ENCODE results near the gene SFMBT2.

SFMBT2 gene

GRCh38 chr10:7245505-7245904 lies 165.3 kb downstream of the SFMBT2 start:
- Histone ChIP-seq H3K4me1 (ENCODE audit: control insufficient read depth, insufficient read depth, low read length) (no peaks in the 10 kb centered on the region), H3K27me3 (ENCODE audit: control insufficient read depth in 1 of 2, insufficient read depth in 2 of 2, low read length in 2 of 2) (no peaks in the 10 kb centered on the region), H3K9ac (ENCODE audit: low read length in 2 of 2) (no peak overlapping the region), H3K4me3 (ENCODE audit: low read length in 2 of 2) (no peak overlapping the region), H3K27ac (ENCODE audit: low read length) (no peak overlapping the region), H3K9me3 (ENCODE audit: control insufficient read depth in 2 of 2, low read length in 2 of 2) (no peaks in the 10 kb centered on the region), H3K36me3 (ENCODE audit: control insufficient read depth in 2 of 2, insufficient read depth in 2 of 2, low read length in 2 of 2) (peaks cover 0 to 10% of the 10 kb centered on the region in 2 donors)

- Histone ChIP-seq H3K36me3 (ENCODE audit: control insufficient read depth in 2 of 2, insufficient read depth in 2 of 2, low read length in 2 of 2) (peaks cover 0 to 10% of the 10 kb centered on the region in 2 donors), H3K4me1 (ENCODE audit: control insufficient read depth, insufficient read depth, low read length) (no peaks in the 10 kb centered on the region), H3K27ac (ENCODE audit: low read length) (no peak overlapping the region), H3K9me3 (ENCODE audit: control insufficient read depth in 2 of 2, low read length in 2 of 2) (no peaks in the 10 kb centered on the region), H3K4me3 (ENCODE audit: low read length in 2 of 2) (no peak overlapping the region), H3K27me3 (ENCODE audit: control insufficient read depth in 1 of 2, insufficient read depth in 2 of 2, low read length in 2 of 2) (no peaks in the 10 kb centered on the region), H3K9ac (ENCODE audit: low read length in 2 of 2) (no peak overlapping the region)
Measured at GRCh38 chr10:7243873-7244272, 167.0 kb downstream of the SFMBT2 start.

- Histone ChIP-seq H3K9ac (ENCODE audit: low read length in 2 of 2) (no peak overlapping the region), H3K9me3 (ENCODE audit: control insufficient read depth in 2 of 2, low read length in 2 of 2) (no peaks in the 10 kb centered on the region), H3K27me3 (ENCODE audit: control insufficient read depth in 1 of 2, insufficient read depth in 2 of 2, low read length in 2 of 2) (no peaks in the 10 kb centered on the region), H3K4me3 (ENCODE audit: low read length in 2 of 2) (no peak overlapping the region), H3K36me3 (ENCODE audit: control insufficient read depth in 2 of 2, insufficient read depth in 2 of 2, low read length in 2 of 2) (peaks cover 0 to 10% of the 10 kb centered on the region in 2 donors), H3K4me1 (ENCODE audit: control insufficient read depth, insufficient read depth, low read length) (no peaks in the 10 kb centered on the region), H3K27ac (ENCODE audit: low read length) (no peak overlapping the region)
Measured at GRCh38 chr10:7243139-7243538, 167.7 kb downstream of the SFMBT2 start.

GRCh38 chr10:7239312-7239985 lies 171.4 kb downstream of the SFMBT2 start:
- no peaks in the 10 kb centered on the region for H3K27me3 ChIP-seq (ENCODE audit: control insufficient read depth in 1 of 2, insufficient read depth in 2 of 2, low read length in 2 of 2)
- H3K9ac ChIP-seq (ENCODE audit: low read length in 2 of 2): no peak overlapping the region
- no peaks in the 10 kb centered on the region for H3K9me3 ChIP-seq (ENCODE audit: control insufficient read depth in 2 of 2, low read length in 2 of 2)
- peaks cover 0 to 6% of the 10 kb centered on the region in 2 donors for H3K36me3 ChIP-seq (ENCODE audit: control insufficient read depth in 2 of 2, insufficient read depth in 2 of 2, low read length in 2 of 2)
- no peaks in the 10 kb centered on the region for H3K4me1 ChIP-seq (ENCODE audit: control insufficient read depth, insufficient read depth, low read length)
- H3K27ac ChIP-seq (ENCODE audit: low read length): no peak overlapping the region
- H3K4me3 ChIP-seq (ENCODE audit: low read length in 2 of 2): no peak overlapping the region

GRCh38 chr10:7235376-7235775 lies 175.5 kb downstream of the SFMBT2 start:
- Histone ChIP-seq H3K9ac (ENCODE audit: low read length in 2 of 2) (no peak overlapping the region), H3K27ac (ENCODE audit: low read length) (no peak overlapping the region), H3K9me3 (ENCODE audit: control insufficient read depth in 2 of 2, low read length in 2 of 2) (no peaks in the 10 kb centered on the region), H3K4me1 (ENCODE audit: control insufficient read depth, insufficient read depth, low read length) (no peaks in the 10 kb centered on the region), H3K4me3 (ENCODE audit: low read length in 2 of 2) (no peak overlapping the region), H3K36me3 (ENCODE audit: control insufficient read depth in 2 of 2, insufficient read depth in 2 of 2, low read length in 2 of 2) (no peaks in the 10 kb centered on the region), H3K27me3 (ENCODE audit: control insufficient read depth in 1 of 2, insufficient read depth in 2 of 2, low read length in 2 of 2) (no peaks in the 10 kb centered on the region)

GRCh38 chr10:7234109-7234508 lies 176.7 kb downstream of the SFMBT2 start:
- Histone ChIP-seq H3K27me3 (ENCODE audit: control insufficient read depth in 1 of 2, insufficient read depth in 2 of 2, low read length in 2 of 2) (no peaks in the 10 kb centered on the region), H3K27ac (ENCODE audit: low read length) (no peak overlapping the region)

GRCh38 chr10:7233259-7233991 lies 177.4 kb downstream of the SFMBT2 start:
- no peak overlapping the region for H3K4me3 ChIP-seq (ENCODE audit: low read length in 2 of 2)
- no peaks in the 10 kb centered on the region for H3K36me3 ChIP-seq (ENCODE audit: control insufficient read depth in 2 of 2, insufficient read depth in 2 of 2, low read length in 2 of 2)
- no peak overlapping the region for H3K27ac ChIP-seq (ENCODE audit: low read length)

More at GRCh38 chr10:7234109-7234508, 176.7 kb downstream of the SFMBT2 start:
- H3K4me1 ChIP-seq (ENCODE audit: control insufficient read depth, insufficient read depth, low read length): no peaks in the 10 kb centered on the region
- no peak overlapping the region for H3K9ac ChIP-seq (ENCODE audit: low read length in 2 of 2)
- H3K9me3 ChIP-seq (ENCODE audit: control insufficient read depth in 2 of 2, low read length in 2 of 2): no peaks in the 10 kb centered on the region
- no peak overlapping the region for H3K4me3 ChIP-seq (ENCODE audit: low read length in 2 of 2)
- no peaks in the 10 kb centered on the region for H3K36me3 ChIP-seq (ENCODE audit: control insufficient read depth in 2 of 2, insufficient read depth in 2 of 2, low read length in 2 of 2)

GRCh38 chr10:7231509-7232414 lies 179.1 kb downstream of the SFMBT2 start:
- H3K4me1 ChIP-seq (ENCODE audit: control insufficient read depth, insufficient read depth, low read length): no peaks in the 10 kb centered on the region
- H3K4me3 ChIP-seq (ENCODE audit: low read length in 2 of 2): no peak overlapping the region
- no peak overlapping the region for H3K9ac ChIP-seq (ENCODE audit: low read length in 2 of 2)
- H3K9me3 ChIP-seq (ENCODE audit: control insufficient read depth in 2 of 2, low read length in 2 of 2): no peaks in the 10 kb centered on the region
- no peaks in the 10 kb centered on the region for H3K27me3 ChIP-seq (ENCODE audit: control insufficient read depth in 1 of 2, insufficient read depth in 2 of 2, low read length in 2 of 2)
- H3K27ac ChIP-seq (ENCODE audit: low read length): no peak overlapping the region
- peaks cover 4 to 8% of the 10 kb centered on the region in 2 donors for H3K36me3 ChIP-seq (ENCODE audit: control insufficient read depth in 2 of 2, insufficient read depth in 2 of 2, low read length in 2 of 2)

More at GRCh38 chr10:7233259-7233991, 177.4 kb downstream of the SFMBT2 start:
- H3K9me3 ChIP-seq (ENCODE audit: control insufficient read depth in 2 of 2, low read length in 2 of 2): no peaks in the 10 kb centered on the region
- no peaks in the 10 kb centered on the region for H3K4me1 ChIP-seq (ENCODE audit: control insufficient read depth, insufficient read depth, low read length)
- H3K9ac ChIP-seq (ENCODE audit: low read length in 2 of 2): no peak overlapping the region
- H3K27me3 ChIP-seq (ENCODE audit: control insufficient read depth in 1 of 2, insufficient read depth in 2 of 2, low read length in 2 of 2): no peaks in the 10 kb centered on the region

GRCh38 chr10:7230951-7231350 lies 179.9 kb downstream of the SFMBT2 start:
- H3K9ac ChIP-seq (ENCODE audit: low read length in 2 of 2): no peak overlapping the region
- H3K27me3 ChIP-seq (ENCODE audit: control insufficient read depth in 1 of 2, insufficient read depth in 2 of 2, low read length in 2 of 2): no peaks in the 10 kb centered on the region
- peaks cover 4 to 11% of the 10 kb centered on the region in 2 donors for H3K36me3 ChIP-seq (ENCODE audit: control insufficient read depth in 2 of 2, insufficient read depth in 2 of 2, low read length in 2 of 2)
- H3K4me1 ChIP-seq (ENCODE audit: control insufficient read depth, insufficient read depth, low read length): no peaks in the 10 kb centered on the region
- no peak overlapping the region for H3K27ac ChIP-seq (ENCODE audit: low read length)
- H3K9me3 ChIP-seq (ENCODE audit: control insufficient read depth in 2 of 2, low read length in 2 of 2): no peaks in the 10 kb centered on the region
- H3K4me3 ChIP-seq (ENCODE audit: low read length in 2 of 2): no peak overlapping the region

GRCh38 chr10:7230036-7230435 lies 180.8 kb downstream of the SFMBT2 start:
- Histone ChIP-seq H3K27me3 (ENCODE audit: control insufficient read depth in 1 of 2, insufficient read depth in 2 of 2, low read length in 2 of 2) (no peaks in the 10 kb centered on the region), H3K9ac (ENCODE audit: low read length in 2 of 2) (no peak overlapping the region), H3K27ac (ENCODE audit: low read length) (no peak overlapping the region), H3K4me3 (ENCODE audit: low read length in 2 of 2) (no peak overlapping the region), H3K4me1 (ENCODE audit: control insufficient read depth, insufficient read depth, low read length) (no peaks in the 10 kb centered on the region), H3K9me3 (ENCODE audit: control insufficient read depth in 2 of 2, low read length in 2 of 2) (no peaks in the 10 kb centered on the region), H3K36me3 (ENCODE audit: control insufficient read depth in 2 of 2, insufficient read depth in 2 of 2, low read length in 2 of 2) (peaks cover 6 to 13% of the 10 kb centered on the region in 2 donors)
